ENCODE results near the gene PALM. TPM values are rescaled to one million over a fixed set of nuclear protein-coding genes. Genes with fewer than 3 reads are reported as not detected.

The PALM gene
- total RNA-seq, 1 experiment from 2014 or later: 43.7 TPM

DNA sequence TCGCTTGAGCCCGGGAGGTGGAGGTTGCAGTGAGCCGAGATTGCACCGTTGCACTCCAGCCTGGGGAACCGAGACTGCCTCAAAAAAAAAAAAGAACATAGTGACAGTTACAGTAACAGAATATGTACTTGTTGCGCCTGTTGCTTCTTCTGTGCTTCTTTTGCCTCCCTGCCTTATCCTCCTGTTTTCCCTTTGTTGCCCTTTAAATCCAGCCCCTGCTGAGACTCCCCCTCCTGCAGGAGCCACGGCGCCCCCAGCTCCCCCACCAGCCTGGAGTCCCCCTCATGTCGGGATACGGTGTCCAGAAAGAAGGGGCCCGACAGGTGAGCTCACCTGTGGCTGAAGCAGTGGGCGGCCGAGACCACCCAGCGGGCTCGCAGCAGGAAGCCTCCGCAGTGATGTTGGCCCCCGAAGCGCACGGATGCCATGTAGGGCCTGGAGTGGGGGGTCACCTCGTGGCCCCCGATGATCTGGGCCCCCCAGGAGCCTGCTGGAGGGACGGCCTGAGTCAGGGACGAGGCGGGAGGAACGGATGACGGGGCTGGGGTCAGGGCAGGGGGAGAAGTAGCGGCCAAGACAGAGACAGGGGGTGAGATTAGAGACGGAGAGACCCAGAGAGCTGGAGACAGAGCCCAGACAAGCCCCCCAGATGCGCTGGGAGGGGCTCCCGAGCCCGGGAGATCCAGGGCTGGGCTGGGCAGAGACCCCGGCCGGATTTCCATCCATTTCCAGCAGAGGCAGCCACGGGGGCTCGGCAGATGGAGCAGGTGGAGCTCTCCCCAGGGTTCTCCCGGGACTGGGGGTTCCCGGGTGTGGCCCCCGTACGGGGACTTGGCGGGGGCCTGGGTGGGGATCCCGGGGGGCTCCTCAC, 14.0 kb upstream of the PALM start:
- Histone ChIP-seq H3K9me2 (ENCODE audit: insufficient read depth) (no peaks in the 10 kb centered on the region), H3K4me1 (ENCODE audit: control insufficient read depth in 1 of 2, insufficient read depth in 2 of 2, low read length in 2 of 2) (no peaks in the 10 kb centered on the region), H3K4me2 (ENCODE audit: low read length) (no peak overlapping the region), H3K27ac (ENCODE audit: low read depth, low read length) (no peak overlapping the region), H3K36me3 (ENCODE audit: control insufficient read depth in 1 of 2, insufficient read depth in 2 of 2, low read length in 2 of 2) (no peaks in the 10 kb centered on the region), H2AFZ (ENCODE audit: low read depth, low read length, poor library complexity, severe bottlenecking) (no peak overlapping the region), H3K27me3 (ENCODE audit: insufficient read depth, low read length) (no peaks in the 10 kb centered on the region), H3K4me3 (replicated peaks in 1 of 2; ENCODE audit: low read depth in 1 of 2, low read length in 2 of 2) (no peak overlapping the region), H4K20me1 (ENCODE audit: insufficient read depth) (no peaks in the 10 kb centered on the region), H3K79me2 (ENCODE audit: insufficient read depth, low read length) (no peaks in the 10 kb centered on the region), H3K9me3 (ENCODE audit: control insufficient read depth in 1 of 2, insufficient read depth in 1 of 2, low read depth in 1 of 2, low read length in 2 of 2) (no peaks in the 10 kb centered on the region), H3K9ac (ENCODE audit: low read length) (no peak overlapping the region)
- DNase-seq (ENCODE audit: low read depth, low spot score): no peak
- BruUV-seq (replicated peaks): no TSS peak
- RAD21 ChIA-PET (ENCODE audit: low non-redundant PET in 1 of 2, low total read pairs in 2 of 2, uncharacterized antibody in 2 of 2, unreplicated experiment in 2 of 2): no interaction called here
- intact Hi-C loops (cut with micrococcal nuclease): no loop called here
- POLR2A ChIA-PET: no interaction called here
- CTCF ChIA-PET: no interaction called here
- TF ChIP-seq EZH2 (IDR thresholded peaks at IDR 0.05) (no peak), SIN3A (IDR thresholded peaks at IDR 0.05; ENCODE audit: low read depth) (no peak), POLR2AphosphoS5 (IDR thresholded peaks at IDR 0.05; ENCODE audit: low read depth, low read length) (no peak), CEBPB (IDR thresholded peaks at IDR 0.05; ENCODE audit: low read depth) (no peak), ELF1 (IDR thresholded peaks at IDR 0.05; ENCODE audit: borderline replicate concordance, low read depth) (no peak), EZH2phosphoT487 (IDR thresholded peaks at IDR 0.05; ENCODE audit: borderline replicate concordance) (no peak), FOSL1 (IDR thresholded peaks at IDR 0.05; ENCODE audit: low read depth) (no peak), YY1 (IDR thresholded peaks at IDR 0.05; ENCODE audit: extremely low read depth, insufficient replicate concordance, low read depth, low read length) (no peak), ZFX (IDR thresholded peaks at IDR 0.05) (no peak)
- TF ChIP-seq, protein P1, sequence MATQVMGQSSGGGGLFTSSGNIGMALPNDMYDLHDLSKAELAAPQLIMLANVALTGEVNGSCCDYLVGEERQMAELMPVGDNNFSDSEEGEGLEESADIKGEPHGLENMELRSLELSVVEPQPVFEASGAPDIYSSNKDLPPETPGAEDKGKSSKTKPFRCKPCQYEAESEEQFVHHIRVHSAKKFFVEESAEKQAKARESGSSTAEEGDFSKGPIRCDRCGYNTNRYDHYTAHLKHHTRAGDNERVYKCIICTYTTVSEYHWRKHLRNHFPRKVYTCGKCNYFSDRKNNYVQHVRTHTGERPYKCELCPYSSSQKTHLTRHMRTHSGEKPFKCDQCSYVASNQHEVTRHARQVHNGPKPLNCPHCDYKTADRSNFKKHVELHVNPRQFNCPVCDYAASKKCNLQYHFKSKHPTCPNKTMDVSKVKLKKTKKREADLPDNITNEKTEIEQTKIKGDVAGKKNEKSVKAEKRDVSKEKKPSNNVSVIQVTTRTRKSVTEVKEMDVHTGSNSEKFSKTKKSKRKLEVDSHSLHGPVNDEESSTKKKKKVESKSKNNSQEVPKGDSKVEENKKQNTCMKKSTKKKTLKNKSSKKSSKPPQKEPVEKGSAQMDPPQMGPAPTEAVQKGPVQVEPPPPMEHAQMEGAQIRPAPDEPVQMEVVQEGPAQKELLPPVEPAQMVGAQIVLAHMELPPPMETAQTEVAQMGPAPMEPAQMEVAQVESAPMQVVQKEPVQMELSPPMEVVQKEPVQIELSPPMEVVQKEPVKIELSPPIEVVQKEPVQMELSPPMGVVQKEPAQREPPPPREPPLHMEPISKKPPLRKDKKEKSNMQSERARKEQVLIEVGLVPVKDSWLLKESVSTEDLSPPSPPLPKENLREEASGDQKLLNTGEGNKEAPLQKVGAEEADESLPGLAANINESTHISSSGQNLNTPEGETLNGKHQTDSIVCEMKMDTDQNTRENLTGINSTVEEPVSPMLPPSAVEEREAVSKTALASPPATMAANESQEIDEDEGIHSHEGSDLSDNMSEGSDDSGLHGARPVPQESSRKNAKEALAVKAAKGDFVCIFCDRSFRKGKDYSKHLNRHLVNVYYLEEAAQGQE (IDR thresholded peaks at IDR 0.05; ENCODE audit: low read depth): no peak
- TF ChIP-seq, protein P2, sequence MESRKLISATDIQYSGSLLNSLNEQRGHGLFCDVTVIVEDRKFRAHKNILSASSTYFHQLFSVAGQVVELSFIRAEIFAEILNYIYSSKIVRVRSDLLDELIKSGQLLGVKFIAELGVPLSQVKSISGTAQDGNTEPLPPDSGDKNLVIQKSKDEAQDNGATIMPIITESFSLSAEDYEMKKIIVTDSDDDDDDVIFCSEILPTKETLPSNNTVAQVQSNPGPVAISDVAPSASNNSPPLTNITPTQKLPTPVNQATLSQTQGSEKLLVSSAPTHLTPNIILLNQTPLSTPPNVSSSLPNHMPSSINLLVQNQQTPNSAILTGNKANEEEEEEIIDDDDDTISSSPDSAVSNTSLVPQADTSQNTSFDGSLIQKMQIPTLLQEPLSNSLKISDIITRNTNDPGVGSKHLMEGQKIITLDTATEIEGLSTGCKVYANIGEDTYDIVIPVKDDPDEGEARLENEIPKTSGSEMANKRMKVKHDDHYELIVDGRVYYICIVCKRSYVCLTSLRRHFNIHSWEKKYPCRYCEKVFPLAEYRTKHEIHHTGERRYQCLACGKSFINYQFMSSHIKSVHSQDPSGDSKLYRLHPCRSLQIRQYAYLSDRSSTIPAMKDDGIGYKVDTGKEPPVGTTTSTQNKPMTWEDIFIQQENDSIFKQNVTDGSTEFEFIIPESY (IDR thresholded peaks at IDR 0.05; ENCODE audit: extremely low read depth, insufficient replicate concordance, low read length): no peak
- ATAC-seq: no peak
